CD4-positive, alpha-beta T cell treated with Interleukin-15 for 4 hours (primary cell): ENCODE results near the gene FGF2.
"Not testable (repeated sequence)": the region's sequence is repeated elsewhere in the genome, so short reads cannot be mapped to it uniquely, and the experiment has no call there.

Experiments used
- DNase-seq: peaks from one replicate; pipeline ENCODE4 v3.0.0-alpha.2; 2020; ENCODE audit warnings: low spot score

The FGF2 gene

DNA sequence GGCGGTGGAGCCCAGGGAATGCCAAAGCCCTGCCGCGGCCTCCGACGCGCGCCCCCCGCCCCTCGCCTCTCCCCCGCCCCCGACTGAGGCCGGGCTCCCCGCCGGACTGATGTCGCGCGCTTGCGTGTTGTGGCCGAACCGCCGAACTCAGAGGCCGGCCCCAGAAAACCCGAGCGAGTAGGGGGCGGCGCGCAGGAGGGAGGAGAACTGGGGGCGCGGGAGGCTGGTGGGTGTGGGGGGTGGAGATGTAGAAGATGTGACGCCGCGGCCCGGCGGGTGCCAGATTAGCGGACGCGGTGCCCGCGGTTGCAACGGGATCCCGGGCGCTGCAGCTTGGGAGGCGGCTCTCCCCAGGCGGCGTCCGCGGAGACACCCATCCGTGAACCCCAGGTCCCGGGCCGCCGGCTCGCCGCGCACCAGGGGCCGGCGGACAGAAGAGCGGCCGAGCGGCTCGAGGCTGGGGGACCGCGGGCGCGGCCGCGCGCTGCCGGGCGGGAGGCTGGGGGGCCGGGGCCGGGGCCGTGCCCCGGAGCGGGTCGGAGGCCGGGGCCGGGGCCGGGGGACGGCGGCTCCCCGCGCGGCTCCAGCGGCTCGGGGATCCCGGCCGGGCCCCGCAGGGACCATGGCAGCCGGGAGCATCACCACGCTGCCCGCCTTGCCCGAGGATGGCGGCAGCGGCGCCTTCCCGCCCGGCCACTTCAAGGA lies at the start of gene FGF2:
Gene FGF2, plus strand, starts transcription at position 279 of the 705 bp plus-strand sequence. Its CDS starts 344 bp downstream, at position 623.
- DNase-seq: no peak

DNA sequence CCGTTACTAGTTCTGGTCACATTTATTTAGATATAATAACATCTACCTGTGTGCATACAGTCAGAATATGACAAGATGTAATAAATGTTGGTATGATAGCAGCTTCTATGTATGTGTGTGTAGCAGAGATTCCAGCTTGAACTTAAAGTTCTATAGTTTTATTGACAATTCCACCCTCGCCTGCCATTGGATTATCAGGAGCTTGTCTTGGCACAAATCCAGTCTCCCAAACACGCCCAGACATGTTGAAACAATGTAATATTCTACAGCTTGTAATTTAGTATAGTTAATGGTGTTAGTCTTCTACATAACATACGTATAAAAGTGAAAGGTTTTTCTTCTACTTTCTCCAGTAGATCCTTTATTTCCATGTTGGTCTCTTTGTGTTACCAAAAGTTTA lies 49.7 kb upstream of the FGF2 start:
- DNase-seq: no peak

DNA sequence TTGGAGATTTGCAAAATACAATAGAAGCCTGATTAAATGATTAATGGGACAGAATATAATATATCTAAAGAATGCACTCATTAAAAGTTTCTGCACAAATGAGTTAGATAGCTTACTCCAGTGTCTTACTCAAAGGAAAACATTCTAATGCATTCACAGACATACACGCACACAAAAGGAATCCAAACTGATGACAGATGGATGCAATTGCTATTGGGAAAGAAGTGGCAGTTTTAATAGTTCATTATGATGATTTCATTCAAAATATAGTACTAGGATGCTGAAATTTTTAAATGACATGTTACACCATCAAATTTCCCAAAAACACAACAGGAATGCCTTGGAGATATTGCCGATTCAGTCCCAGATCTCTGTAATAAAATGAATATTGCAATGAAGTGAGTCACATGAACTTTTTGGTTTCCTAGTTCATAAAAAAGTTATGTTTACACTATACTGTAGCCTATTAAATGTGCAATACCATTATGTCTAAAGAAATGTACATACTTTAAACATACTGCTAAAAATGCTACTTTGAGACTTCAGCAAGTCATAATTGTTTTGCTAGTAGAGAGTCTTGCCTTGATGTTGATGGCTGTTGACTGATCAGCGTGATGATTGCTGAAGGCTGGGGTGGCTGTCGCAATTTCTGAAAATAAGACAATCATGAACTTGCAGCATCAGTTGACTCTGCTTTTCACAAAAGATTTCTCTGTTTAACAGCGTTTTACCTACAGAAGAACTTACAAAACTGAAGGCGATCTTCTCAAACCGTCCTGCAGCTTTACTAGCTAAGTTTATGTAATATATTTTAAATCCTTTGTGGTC lies 48.6 kb upstream of the FGF2 start:
- DNase-seq: no peak

DNA sequence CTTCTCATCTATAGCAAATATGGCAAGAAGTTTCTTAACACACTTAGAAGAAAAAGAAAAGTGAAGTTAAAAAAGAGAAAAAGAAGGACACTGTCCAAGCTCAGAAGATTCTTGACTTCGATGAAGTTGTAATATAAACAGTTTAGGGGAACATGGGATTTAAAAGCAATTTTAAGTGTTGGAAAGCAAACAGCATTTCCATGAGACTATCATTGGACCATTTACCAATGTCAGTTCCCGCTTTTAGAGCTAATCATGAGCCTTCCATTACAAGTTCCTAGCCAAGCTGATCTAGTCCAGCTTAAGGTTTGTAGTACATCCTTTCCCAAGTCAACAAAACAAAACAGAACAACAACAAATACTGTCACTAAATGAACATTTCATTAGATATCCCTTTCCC lies 45.1 kb upstream of the FGF2 start:
- no peak for DNase-seq

DNA sequence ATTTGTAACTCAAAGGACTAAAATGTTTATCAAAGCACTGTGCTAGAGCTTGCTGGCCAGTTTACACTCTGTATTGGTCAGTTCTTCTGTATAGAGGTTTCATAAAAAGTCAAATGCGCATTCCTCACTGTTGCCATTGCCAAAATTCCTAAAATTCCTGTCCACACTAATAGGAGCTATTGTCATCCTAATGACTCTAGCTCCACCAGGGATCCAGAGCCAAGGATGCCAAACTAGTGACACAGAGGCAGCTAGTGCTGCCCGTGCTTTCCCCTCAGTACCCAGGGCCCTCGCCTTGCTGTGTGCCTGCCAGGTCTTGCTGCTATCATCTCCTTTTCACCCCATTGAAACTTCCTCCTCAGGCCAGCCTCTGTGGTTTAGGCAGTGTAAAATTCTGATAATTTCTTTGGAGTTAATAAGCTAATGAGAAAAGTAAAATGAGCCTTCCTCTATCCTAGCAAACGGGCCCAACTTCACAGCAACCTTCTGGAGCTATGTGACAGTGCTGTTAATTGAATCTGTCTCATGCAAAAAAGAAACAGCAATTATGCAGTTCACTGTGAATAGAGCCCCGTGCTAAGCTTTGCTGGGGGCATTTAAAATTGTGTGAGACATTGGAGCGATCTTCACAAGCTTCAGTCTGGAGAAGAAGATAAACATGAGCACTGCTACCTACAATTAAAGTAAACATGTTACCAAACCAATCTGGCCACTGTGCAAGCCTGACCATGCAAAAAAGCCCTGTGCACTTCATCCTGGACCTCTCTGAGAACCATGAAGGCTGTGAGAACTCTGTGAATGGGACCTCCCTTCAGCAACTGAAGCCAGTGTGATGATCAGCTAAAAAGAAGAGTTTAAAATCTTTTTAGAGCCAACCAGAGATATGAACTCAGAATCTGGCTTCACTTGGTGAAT lies 43.1 kb upstream of the FGF2 start:
- no peak for DNase-seq

DNA sequence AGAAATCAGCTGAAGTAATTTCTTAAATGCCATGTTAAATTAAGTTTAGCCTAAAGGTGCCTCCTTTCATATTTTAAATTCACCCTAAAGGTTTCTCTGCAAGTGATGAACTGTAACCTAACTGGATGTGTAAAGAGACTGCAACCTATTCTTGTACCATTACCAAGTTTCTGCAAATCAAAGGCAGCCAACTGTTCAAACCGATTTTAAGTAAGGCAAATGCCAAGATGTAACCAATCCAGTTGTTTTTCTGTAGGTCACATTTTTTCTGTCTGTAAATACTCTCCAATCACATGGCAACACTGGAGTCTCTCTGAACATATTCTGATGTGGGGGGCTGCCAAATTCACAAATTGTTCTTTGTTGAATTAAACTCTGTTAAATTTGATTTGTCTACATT lies 42.4 kb upstream of the FGF2 start:
- DNase-seq: no peak

DNA sequence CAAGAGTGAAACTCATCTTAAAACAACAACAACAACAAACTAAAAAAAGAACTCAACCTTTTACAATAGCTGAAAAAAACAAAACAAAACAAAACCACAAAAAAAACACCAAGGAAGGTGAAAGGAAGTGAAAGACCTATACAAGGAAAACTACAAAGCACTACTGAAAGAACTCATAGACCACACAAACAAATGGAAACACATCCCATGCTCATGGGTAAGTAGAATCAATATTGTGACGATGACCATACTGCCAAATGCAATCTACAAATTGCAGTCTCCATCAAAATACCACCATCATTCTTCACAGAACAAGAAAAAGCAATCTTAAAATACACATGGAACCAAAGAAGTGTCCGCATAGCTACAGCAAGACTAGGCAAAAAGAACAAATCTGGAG lies 41.5 kb upstream of the FGF2 start:
- DNase-seq: no peak

DNA sequence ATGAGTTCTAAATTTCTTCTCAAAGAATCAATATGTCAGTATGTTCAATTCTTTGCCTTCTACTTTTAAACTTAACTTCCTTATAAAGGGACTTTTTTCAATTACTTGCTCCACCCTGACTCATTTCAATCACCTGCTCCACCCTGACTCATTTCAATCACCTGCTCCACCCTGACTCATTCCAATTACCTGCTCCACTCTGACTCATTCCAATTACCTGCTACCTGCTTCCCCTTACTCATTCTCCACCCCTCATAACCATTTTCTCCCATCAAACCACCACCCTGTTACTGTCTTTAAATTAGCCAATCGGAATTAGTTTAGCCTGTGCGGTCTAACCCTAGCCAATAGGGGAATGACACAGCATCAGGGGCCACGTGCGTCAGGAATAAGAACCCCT lies 40.3 kb upstream of the FGF2 start:
- not testable (repeated sequence) for DNase-seq

DNA sequence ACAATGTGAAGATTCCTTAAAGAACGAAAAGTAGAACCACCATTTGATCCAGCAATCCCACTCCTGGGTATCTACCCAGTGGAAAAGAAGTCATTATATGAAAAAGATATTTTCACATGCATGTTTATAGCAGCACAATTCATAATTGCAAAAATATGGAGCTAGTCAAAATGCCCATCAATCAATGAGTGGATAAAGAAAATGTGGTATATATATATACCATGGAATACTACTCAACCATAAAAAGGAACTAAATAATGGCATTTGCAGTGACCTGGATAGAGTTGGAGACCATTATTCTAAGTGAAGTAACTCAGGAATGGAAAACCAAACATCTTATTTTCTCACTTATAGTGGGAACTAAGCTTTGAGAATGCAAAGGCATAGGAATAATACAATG lies 39.7 kb upstream of the FGF2 start:
- DNase-seq: not testable (repeated sequence)

DNA sequence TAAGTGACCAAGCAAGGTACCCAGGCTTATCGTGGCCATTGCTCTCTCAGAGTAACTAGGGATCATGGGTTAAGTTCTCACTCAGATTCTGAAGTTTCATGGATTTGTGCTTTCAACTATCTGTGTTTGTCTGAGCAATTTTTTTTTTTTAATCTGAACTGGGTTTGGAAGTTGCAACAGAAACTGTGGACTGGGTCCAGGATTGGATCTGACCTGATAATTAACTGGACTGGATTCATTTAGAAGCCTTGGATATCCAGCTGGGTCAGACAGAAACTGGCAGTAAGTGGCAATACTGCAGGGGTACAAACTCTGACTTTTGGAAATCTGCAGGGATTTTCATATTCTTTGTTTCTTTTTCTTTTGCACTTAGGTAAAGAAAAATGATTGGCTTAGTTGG lies 38.7 kb upstream of the FGF2 start:
- DNase-seq: no peak

DNA sequence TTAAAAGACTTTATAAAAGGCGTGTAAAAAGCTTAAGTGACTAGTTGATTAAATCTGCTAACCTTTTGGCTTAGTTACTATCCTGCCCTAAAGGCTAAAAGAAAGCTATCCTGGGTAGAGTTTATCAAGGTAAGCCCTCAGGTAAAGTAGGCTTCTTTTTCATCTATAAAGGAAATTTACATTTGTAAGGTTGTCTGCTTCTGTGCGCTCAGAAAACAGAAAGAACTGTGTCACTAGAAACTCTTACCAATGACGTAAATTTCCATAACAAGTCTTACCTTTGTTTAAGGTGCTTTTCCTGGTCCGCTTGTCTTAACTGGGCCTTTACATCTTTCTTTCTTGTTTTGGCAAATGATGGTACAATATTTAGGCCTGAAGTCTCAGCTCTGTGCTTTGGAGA lies 37.7 kb upstream of the FGF2 start:
- no peak for DNase-seq

DNA sequence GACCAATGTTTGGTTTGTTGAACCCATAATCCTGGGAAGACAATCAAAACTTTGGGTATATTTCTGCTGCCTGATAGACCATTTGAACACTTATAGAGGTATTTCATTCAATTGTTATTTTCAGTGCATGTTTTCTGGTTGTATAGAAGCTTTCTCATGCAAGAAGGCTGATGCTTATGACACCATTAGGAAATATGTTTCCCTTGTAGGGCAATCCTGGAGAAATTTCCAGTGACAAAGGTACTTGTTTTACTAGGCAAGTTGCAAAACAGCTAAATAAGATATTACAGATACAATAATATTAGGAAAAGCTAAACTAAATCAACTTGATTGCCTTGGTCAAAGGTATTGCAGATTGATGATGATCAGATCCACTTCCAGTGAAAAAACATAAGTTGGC lies 32.8 kb upstream of the FGF2 start:
- DNase-seq: no peak

DNA sequence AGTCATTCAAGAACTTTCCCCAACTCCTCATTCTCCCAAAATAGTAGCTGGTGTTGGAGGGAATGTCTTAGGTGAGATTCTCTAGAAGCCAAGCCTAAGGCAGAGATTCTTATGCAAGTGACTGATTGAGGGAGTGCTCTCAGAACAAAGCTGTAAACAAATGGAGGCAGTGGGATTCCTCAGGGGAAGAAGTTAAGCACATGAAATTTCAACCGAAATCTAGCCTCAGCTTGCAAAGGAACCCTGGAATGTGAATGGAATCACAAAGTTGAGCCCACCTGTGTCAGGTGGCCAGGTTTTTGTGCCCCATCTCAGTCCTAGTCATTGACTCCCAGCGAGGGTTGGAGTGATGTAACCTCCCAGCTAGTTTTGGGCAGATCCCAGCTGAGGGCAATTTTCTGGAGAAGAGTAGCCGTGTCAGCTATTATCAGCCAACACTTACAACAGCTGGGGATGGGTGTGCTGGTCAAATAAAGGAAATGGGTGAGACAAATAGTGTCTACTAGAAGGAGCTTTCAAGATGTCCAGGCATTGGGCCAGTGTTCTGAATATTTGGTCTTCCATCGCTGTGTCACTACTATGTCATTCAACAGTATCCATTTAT lies 29.7 kb upstream of the FGF2 start:
- no peak for DNase-seq

DNA sequence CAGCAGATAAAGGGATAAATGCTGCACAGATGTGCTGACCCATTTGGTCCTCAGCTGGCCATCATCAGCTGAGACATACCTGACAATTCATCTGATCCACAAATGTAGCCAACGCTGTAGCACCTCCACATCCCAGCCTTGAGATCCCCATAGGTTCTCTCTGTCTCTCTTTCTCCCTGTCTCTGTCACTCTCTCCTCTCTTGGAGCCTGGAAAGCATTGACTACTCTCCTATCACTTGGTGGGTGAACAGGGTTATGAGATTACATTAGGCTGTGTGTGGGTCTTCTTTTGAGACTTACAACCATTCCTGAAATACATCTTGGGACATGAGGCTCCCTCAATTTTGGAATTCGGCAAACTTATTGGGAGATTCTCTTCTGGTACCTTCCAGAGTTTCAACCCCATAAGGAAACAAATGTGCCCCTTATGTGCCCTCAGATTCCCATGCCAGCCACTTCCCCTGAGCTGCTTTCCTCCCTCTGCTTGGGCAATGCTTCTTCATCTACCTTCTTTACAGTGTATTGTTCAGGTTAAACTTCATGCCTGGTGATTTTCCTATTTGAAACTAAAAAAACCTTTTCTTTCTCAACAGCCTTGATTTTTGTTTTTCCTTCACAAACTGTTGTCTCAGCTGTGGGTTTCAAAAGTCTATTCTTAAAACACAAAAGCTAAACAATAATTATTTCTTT lies 29.1 kb upstream of the FGF2 start:
- no peak for DNase-seq

DNA sequence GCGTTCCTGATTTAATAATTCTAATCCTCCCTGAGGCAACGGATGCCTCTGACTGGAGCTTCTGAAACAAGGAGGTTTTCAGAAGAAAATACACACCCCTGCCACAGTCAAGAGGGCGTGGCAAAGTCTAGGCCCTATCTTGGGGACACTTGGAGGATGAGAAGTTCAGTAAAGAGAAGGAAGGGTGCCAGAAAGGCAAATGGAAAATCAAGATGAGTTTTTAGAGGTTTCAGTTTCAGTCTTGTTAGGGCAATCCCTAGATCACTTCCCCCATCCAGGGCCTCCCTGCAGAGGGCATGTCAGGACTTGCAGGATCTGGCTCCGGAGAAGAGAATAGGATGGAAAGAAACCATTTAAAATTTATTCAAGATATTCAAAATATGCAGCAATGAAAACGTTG lies 28.5 kb upstream of the FGF2 start:
- no peak for DNase-seq

DNA sequence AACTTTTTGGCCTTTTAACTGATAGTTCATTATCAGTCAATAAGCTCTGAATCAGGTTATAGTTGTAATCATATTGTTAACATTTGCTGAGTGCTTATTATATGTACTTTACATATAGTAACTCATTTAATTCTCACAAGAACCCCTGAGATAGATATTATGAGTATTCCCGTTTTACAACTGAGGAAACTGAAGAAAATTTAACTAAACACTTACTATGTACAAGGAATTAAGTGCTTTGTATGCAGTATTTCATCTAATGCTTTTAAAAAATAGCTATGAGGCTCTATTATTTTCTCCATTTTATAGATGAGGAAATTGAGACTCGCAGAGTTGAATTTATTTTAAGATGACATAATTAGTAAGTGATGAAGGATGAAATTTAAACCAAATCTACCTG lies 27.7 kb upstream of the FGF2 start:
- no peak for DNase-seq

DNA sequence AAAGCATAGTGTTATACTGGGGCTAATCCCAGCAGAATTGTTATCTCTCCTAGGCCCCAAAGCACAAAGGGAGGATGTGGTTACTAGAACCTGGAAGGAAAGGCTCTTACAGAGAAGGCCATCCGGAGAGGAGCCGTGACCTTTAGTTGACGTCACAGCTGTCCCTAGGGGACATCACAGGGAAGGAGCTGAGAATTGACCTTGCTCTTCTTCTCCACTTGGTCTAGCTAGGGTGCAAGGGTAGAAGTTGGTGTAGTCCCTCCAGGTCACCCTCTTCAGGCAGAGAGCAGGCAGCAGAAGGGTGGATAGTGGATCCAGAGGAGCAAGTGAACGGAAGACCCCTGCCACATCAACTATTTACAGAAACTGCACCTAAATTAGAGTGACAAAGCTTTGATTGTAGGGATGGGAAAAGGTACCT lies 22.8 kb upstream of the FGF2 start:
- no peak for DNase-seq

DNA sequence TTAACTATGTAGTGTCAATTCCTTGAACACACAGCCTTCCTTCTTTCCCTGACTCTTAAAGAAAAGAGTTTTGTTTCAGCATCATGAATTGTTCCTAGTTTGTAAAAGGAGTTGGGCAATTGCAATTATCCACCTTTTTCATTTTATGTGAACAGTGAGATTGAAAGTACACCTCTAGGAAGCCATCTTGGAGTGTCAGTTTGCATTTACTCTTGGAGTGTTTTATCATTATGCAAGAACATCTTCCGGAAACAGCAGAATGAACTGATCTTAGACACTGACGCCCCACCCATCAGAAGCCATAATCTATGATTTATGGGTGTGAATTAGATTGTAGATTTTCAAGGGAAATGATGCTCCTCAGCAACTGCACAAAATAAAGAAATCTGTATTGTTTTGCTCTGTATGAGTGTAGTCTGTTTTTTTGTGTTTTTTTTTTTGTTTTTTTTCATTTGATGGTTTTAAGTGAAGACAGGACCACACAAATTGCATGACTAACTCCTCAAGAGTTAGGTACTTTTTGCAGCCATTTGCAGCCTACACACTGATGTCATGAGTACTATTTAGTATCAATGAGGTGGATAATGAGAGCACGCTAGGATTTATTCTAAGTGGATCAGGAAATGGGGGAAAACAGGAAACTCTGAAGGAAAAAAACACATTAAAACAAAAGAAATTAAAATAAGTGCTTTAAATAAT lies 19.5 kb upstream of the FGF2 start:
- no peak for DNase-seq

DNA sequence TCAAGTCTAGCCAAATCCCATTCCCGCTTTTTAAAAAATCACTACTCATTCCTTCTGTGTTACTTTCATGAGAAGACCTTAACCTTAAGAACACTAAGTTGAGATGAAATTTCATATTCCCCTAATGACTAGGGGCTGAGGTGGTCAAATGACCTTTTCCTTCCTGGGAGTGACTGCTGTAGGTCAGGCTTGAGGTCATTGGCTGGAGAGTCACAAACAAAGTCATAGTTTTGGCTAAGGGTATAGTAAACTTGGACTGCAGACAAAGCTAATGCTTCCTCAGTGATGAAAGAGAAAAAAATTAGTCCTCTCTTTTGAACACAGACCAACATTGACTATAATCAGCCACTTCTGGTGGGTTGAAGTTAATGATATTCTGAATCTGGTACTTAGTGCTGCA lies 16.0 kb upstream of the FGF2 start:
- no peak for DNase-seq

DNA sequence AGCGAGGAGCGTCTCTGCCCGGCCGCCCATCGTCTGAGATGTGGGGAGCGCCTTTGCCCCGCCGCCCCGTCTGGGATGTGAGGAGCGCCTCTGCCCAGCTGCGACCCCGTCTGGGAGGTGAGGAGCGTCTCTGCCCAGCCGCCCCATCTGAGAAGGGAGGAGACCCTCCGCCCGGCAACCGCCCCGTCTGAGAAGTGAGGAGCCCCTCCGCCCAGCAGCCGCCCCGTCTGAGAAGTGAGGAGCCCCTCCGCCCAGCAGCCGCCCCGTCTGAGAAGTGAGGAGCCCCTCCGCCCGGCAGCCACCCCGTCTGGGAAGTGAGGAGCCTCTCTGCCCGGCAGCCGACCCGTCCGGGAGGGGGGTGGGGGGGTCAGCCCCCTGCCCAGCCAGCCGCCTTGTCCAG lies 14.8 kb upstream of the FGF2 start:
- not testable (repeated sequence) for DNase-seq

DNA sequence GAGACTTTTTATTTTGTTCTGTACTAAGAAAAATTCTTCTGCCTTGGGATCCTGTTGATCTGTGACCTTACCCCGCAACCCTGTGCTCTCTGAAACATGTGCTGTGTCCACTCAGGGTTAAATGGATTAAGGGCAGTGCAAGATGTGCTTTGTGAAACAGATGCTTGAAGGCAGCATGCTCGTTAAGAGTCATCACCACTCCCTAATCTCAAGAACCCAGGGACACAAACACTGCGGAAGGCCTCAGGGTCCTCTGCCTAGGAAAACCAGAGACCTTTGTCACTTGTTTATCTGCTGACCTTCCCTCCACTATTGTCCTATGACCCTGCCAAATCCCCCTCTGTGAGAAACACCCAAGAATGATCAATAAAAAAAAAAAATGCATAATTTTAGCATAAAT lies 13.8 kb upstream of the FGF2 start:
- not testable (repeated sequence) for DNase-seq
